Suprapubic skin (tissue), 4 donors: Measurements from ENCODE around the gene EHD3.

Source experiments
- CTCF ChIP-seq, 2 donors: fragments of 200-600 bp in 1 of 2; fragments of 450-650 bp in 1 of 2; sonication (generic) in 1 of 2; IDR thresholded peaks; one replicate each; pipeline ENCODE4 v1.5.1; 2016 to 2019; ENCODE audit warnings: antibody characterized with exemption in 2 of 2, mild to moderate bottlenecking in 1 of 2, moderate library complexity in 1 of 2
- EP300 ChIP-seq: sonication (generic); formaldehyde crosslinking; IDR thresholded peaks from one replicate; pipeline ENCODE4 v1.6.1; 2017; ENCODE audit warnings: antibody characterized with exemption
- POLR2A ChIP-seq, 2 donors: fragments of 450-650 bp; IDR thresholded peaks; one replicate each; pipeline ENCODE4 v1.6.1; 2017; ENCODE audit warnings: antibody characterized with exemption in 2 of 2, mild to moderate bottlenecking in 2 of 2, moderate library complexity in 2 of 2
- POLR2AphosphoS5 ChIP-seq, 3 donors: sonication (generic); formaldehyde crosslinking; IDR thresholded peaks; one replicate each; pipeline ENCODE4 v1.6.1; 2017; ENCODE audit warnings: antibody characterized with exemption in 3 of 3

GRCh38 chr2:31212659-31213600 is 21.0 kb upstream of the EHD3 start:
- TF ChIP-seq CTCF (IDR thresholded peaks at IDR 0.05), result no peak
- TF ChIP-seq EP300, result no peak
- TF ChIP-seq POLR2A (IDR thresholded peaks at IDR 0.05), result no peak
- no peak for TF ChIP-seq POLR2AphosphoS5 (IDR thresholded peaks at IDR 0.05)
